Esophagus (tissue), 2 donors: ENCODE measurements around the gene ARAP3. TPM values are rescaled to one million over a fixed set of nuclear protein-coding genes. Genes with fewer than 3 reads are reported as not detected.

ENCODE experiments used
- polyA plus RNA-seq, 2 donors: library from polyadenylated mRNA; stranded (reverse); fragments of 200-250 nt; gene quantifications; one replicate each; pipeline ENCODE4 v1.2.3, GENCODE V29; 2013
- donor health status: healthy with polysubstance abuse.
- donor health status: Bipolar disorder and iron deficiency.

ARAP3 gene
- polyA plus RNA-seq, 2 donors: 2.9 to 4.0 TPM

Other genes starting within 250 kb of the ARAP3 start
- 10 to 100 TPM; 25.8 to 32.1 TPM for gene PCDHGC3, start 206.3 kb downstream of the ARAP3 start, polyA plus RNA-seq
- gene PCDHGC4, start 197.2 kb downstream of the ARAP3 start, polyA plus RNA-seq: under 1 TPM; 0.05 to 0.45 TPM
- gene PCDHGC5, start 193.1 kb downstream of the ARAP3 start, polyA plus RNA-seq: under 1 TPM; 0.05 to 0.43 TPM
- gene DIAPH1, start 63.2 kb downstream of the ARAP3 start, polyA plus RNA-seq: 10 to 100 TPM; 84.2 to 84.5 TPM
- gene HDAC3, start 45.4 kb downstream of the ARAP3 start, polyA plus RNA-seq: 10 to 100 TPM; 38.9 to 46.3 TPM
- 1 to 10 TPM; 6.3 to 6.7 TPM for gene RELL2, start 45.2 kb downstream of the ARAP3 start, polyA plus RNA-seq
- gene FCHSD1, start 30.8 kb downstream of the ARAP3 start, polyA plus RNA-seq: 10 to 100 TPM; 10.3 to 16.2 TPM
- gene PCDH1, start 196.2 kb upstream of the ARAP3 start, polyA plus RNA-seq: 10 to 100 TPM; 36.4 to 42.6 TPM
- 10 to 100 TPM; 30.4 to 30.5 TPM for gene DELE1, start 241.6 kb upstream of the ARAP3 start, polyA plus RNA-seq